Panc1 (cell line): Measurements from ENCODE around the gene MRAP. TPM values are rescaled to one million over a fixed set of nuclear protein-coding genes. Genes with fewer than 3 reads are reported as not detected.

Source experiments
- ATAC-seq: fragments of 200-7000 bp; cut with Tn5 transposase; 2 replicates; pipeline ENCODE4 v1.9.1; 2020; ENCODE audit warnings: mild to moderate bottlenecking, moderate library complexity
- BruUV-seq: library from RNA; stranded (reverse); fragments of 400-500 nt; replicated peaks from 2 replicates; lab custom pipeline; 2021; lab: Mats Ljungman, UMichigan
- CTCF ChIA-PET: fragments of 300-600 bp; sonication (Branson Sonifier 250); formaldehyde crosslinking; loops from one replicate; lab custom pipeline; 2022; ENCODE audit warnings: antibody characterized with exemption; lab: Charles Lee
- POLR2A ChIA-PET: fragments of 300-600 bp; sonication (Branson Sonifier 250); formaldehyde crosslinking; loops from one replicate; lab custom pipeline; 2022; ENCODE audit warnings: antibody characterized with exemption; lab: Charles Lee
- DNase-seq: peaks from one replicate; pipeline ENCODE4 v3.0.0-alpha.2; 2010; ENCODE audit warnings: low read depth, low spot score
- H3K27ac ChIP-seq: 2 replicates; pipeline ENCODE4 v1.5.1; 2011; ENCODE audit warnings: mild to moderate bottlenecking, low read length, inconsistent platforms
- H3K27me3 ChIP-seq: fragments of 200-500 bp; sonication (Bioruptor generic); 2 replicates; pipeline ENCODE4 v1.6.0; 2014; ENCODE audit warnings: low read length, inconsistent platforms; ENCODE audit not compliant: control insufficient read depth, insufficient read depth
- H3K36me3 ChIP-seq: fragments of 200-500 bp; sonication (Bioruptor generic); 2 replicates; pipeline ENCODE4 v1.5.1; 2014; ENCODE audit warnings: inconsistent platforms, mild to moderate bottlenecking, low read length, moderate library complexity; ENCODE audit not compliant: control insufficient read depth, insufficient read depth
- H3K4me1 ChIP-seq: 2 replicates; pipeline ENCODE4 v1.5.1; 2011; ENCODE audit warnings: inconsistent platforms, mild to moderate bottlenecking, low read length, moderate library complexity; ENCODE audit not compliant: control insufficient read depth, insufficient read depth
- H3K4me3 ChIP-seq, 2 experiments: 2 replicates each; pipeline ENCODE4 v1.5.1; 2011 to 2012; ENCODE audit warnings: low read depth in 2 of 2, low read length in 2 of 2, mild to moderate bottlenecking in 2 of 2, inconsistent platforms in 1 of 2, moderate library complexity in 1 of 2
- H3K9me3 ChIP-seq: fragments of 200-500 bp; sonication (Bioruptor generic); 2 replicates; pipeline ENCODE4 v1.5.1; 2014; ENCODE audit warnings: low read depth, mild to moderate bottlenecking, inconsistent platforms, low read length, moderate library complexity; ENCODE audit not compliant: control insufficient read depth, insufficient read depth
- POLR2AphosphoS5 ChIP-seq: IDR thresholded peaks from 2 replicates; pipeline ENCODE4 v1.6.1; 2012; ENCODE audit warnings: mild to moderate bottlenecking, low read depth, low read length, moderate library complexity
- REST ChIP-seq, 2 experiments: IDR thresholded peaks; 2 replicates each; pipeline ENCODE4 v1.6.1; 2011 to 2012; ENCODE audit warnings: low read depth in 2 of 2, control low read depth in 1 of 2, low read length in 1 of 2, mild to moderate bottlenecking in 1 of 2, moderate library complexity in 1 of 2; ENCODE audit not compliant: insufficient read depth in 1 of 2
- SIN3A ChIP-seq: IDR thresholded peaks from 2 replicates; pipeline ENCODE4 v1.6.1; 2012; ENCODE audit warnings: low read depth, mild to moderate bottlenecking, low read length, moderate library complexity, borderline replicate concordance; ENCODE audit not compliant: insufficient read depth
- TCF7L2 ChIP-seq: IDR thresholded peaks from 2 replicates; pipeline ENCODE4 v1.6.1; 2011; ENCODE audit warnings: mild to moderate bottlenecking, low read depth, low read length, inconsistent platforms
- in situ Hi-C: cut with HindIII; loops from 2 replicates; pipeline ENCODE4 v1.10.0; 2016; ENCODE audit warnings: low sequenced_read_pairs, low pct_unique_long_range_greater_than_20kb
- intact Hi-C: fragments of 100-400 bp; cut with micrococcal nuclease; formaldehyde crosslinking; loops from one replicate; pipeline ENCODE4 v1.10.0; 2022; ENCODE audit not compliant: unreplicated experiment
- total RNA-seq: library from RNA; stranded (reverse); gene quantifications from one replicate; pipeline ENCODE4 v1.2.1, GENCODE V29; 2021; ENCODE audit not compliant: unreplicated experiment
- TF ChIP-seq, protein P1 (sequence below): fragments of 450-650 bp; IDR thresholded peaks from 2 replicates; pipeline ENCODE4 v1.5.1; 2017; ENCODE audit warnings: mild to moderate bottlenecking

Gene MRAP
- total RNA-seq, 1 experiment from 2014 or later: not detected

GRCh38 chr21:32351428-32351827 is 52.8 kb downstream of the MRAP start:
- Histone ChIP-seq H3K4me1 (no peaks in the 10 kb centered on the region), H3K36me3 (peaks cover 7% of the 10 kb centered on the region), H3K9me3 (no peaks in the 10 kb centered on the region), H3K4me3 (no peak overlapping the region), H3K27me3 (no peaks in the 10 kb centered on the region), H3K27ac (no peak overlapping the region)
- in situ Hi-C loops: no loop called here
- no TSS peak for BruUV-seq
- ATAC-seq: no peak
- DNase-seq: no peak
- intact Hi-C loops: no loop called here
- ChIA-PET POLR2A (no interaction called here), CTCF (no interaction called here)
- TF ChIP-seq SIN3A (no peak), POLR2AphosphoS5 (no peak), REST (IDR thresholded peaks at IDR 0.05; ENCODE audit: insufficient read depth in 1 of 2, low read depth in 2 of 2, low read length in 1 of 2) (no peak), TCF7L2 (no peak)
- TF ChIP-seq, protein P1, sequence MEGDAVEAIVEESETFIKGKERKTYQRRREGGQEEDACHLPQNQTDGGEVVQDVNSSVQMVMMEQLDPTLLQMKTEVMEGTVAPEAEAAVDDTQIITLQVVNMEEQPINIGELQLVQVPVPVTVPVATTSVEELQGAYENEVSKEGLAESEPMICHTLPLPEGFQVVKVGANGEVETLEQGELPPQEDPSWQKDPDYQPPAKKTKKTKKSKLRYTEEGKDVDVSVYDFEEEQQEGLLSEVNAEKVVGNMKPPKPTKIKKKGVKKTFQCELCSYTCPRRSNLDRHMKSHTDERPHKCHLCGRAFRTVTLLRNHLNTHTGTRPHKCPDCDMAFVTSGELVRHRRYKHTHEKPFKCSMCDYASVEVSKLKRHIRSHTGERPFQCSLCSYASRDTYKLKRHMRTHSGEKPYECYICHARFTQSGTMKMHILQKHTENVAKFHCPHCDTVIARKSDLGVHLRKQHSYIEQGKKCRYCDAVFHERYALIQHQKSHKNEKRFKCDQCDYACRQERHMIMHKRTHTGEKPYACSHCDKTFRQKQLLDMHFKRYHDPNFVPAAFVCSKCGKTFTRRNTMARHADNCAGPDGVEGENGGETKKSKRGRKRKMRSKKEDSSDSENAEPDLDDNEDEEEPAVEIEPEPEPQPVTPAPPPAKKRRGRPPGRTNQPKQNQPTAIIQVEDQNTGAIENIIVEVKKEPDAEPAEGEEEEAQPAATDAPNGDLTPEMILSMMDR: no peak

DNA sequence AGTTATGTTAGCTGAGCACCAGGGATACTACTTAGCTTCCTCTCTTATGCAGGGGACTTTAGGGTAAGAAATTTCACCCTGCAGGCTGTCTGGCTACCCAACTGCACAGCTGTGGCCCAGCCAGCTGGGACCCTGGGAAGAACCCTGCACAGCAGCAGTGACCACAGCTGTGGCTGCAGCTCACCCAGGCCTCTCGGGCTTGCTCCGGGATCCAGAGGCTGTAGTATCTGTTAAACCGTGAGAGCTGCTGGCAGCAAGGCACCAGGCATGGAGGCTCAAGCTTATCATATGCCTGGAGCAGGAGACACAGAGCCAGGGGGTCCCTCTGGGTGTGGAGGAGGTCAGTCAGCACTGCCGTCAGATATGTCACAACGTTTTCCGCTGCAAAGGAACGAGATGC is 53.9 kb downstream of the MRAP start:
- DNase-seq (no peak), ATAC-seq (no peak)
- in situ Hi-C loops: no loop called here
- CTCF ChIA-PET: no interaction called here
- Histone ChIP-seq H3K4me1 (no peaks in the 10 kb centered on the region), H3K36me3 (peaks cover 7% of the 10 kb centered on the region), H3K4me3 (no peak overlapping the region), H3K27ac (no peak overlapping the region), H3K9me3 (no peaks in the 10 kb centered on the region), H3K27me3 (no peaks in the 10 kb centered on the region)
- POLR2A ChIA-PET: no interaction called here
- no TSS peak for BruUV-seq
- TF ChIP-seq POLR2AphosphoS5: no peak
- no peak for TF ChIP-seq SIN3A
- TF ChIP-seq, protein P1: no peak
- TF ChIP-seq TCF7L2: no peak
- TF ChIP-seq REST (IDR thresholded peaks at IDR 0.05; ENCODE audit: insufficient read depth in 1 of 2, low read depth in 2 of 2, low read length in 1 of 2): no peak
- intact Hi-C loops: no loop called here
